Glutamatergic neuron (in vitro differentiated cells): Measurements from ENCODE around the gene RPL22. TPM values are rescaled to one million over a fixed set of nuclear protein-coding genes. Genes with fewer than 3 reads are reported as not detected.

Experiments
- DNase-seq: peaks from one replicate; pipeline ENCODE4 v3.0.0; 2022
- H3K27ac Mint-ChIP-seq: one replicate; pipeline ENCODE4 v1.8.0; 2020; ENCODE audit warnings: mild to moderate bottlenecking, mixed read lengths, inconsistent platforms; ENCODE audit not compliant: unreplicated experiment
- H3K27me3 Mint-ChIP-seq: one replicate; pipeline ENCODE4 v1.8.0; 2020; ENCODE audit warnings: mild to moderate bottlenecking, moderate library complexity, mixed read lengths, inconsistent platforms; ENCODE audit not compliant: unreplicated experiment
- H3K36me3 Mint-ChIP-seq: one replicate; pipeline ENCODE4 v1.8.0; 2020; ENCODE audit warnings: mild to moderate bottlenecking, mixed read lengths, inconsistent platforms; ENCODE audit not compliant: unreplicated experiment
- H3K4me1 Mint-ChIP-seq: one replicate; pipeline ENCODE4 v1.8.0; 2020; ENCODE audit warnings: mild to moderate bottlenecking, low read depth, mixed read lengths, inconsistent platforms; ENCODE audit not compliant: unreplicated experiment
- H3K4me3 Mint-ChIP-seq: one replicate; pipeline ENCODE4 v1.8.0; 2020; ENCODE audit warnings: mild to moderate bottlenecking, mixed read lengths, inconsistent platforms; ENCODE audit not compliant: unreplicated experiment
- H3K9me3 Mint-ChIP-seq: one replicate; pipeline ENCODE4 v1.8.0; 2020; ENCODE audit warnings: mild to moderate bottlenecking, moderate library complexity, mixed read lengths, inconsistent platforms; ENCODE audit not compliant: unreplicated experiment
- CTCF ChIP-seq: fragments of 200-600 bp; sonication (generic); IDR thresholded peaks from one replicate; pipeline ENCODE4 v1.5.0; 2021; ENCODE audit not compliant: partially characterized antibody, unreplicated experiment
- total RNA-seq: library from RNA; stranded (reverse); fragmentation: NEBNext Ultra II Directional; extraction: Animal tissue kit (Norgen Biotek cat#: 25700); gene quantifications from one replicate; pipeline ENCODE4 v1.2.1, GENCODE V29; 2021; ENCODE audit not compliant: unreplicated experiment

Gene RPL22
- total RNA-seq, 1 donor from 2014 or later = 275 TPM

- DNase-seq = no peak
- Mint-ChIP-seq H3K27me3 (peaks cover 15% of the 10 kb centered on the region), H3K36me3 (no peaks in the 10 kb centered on the region), H3K4me1 (peaks cover 11% of the 10 kb centered on the region), H3K9me3 (peaks cover 11% of the 10 kb centered on the region), H3K27ac (no peak overlapping the region), H3K4me3 (peak overlapping the region; percentile 30)
- TF ChIP-seq CTCF = no peak
These were observed 53.5 kb downstream of the RPL22 start for GRCh38 chr1:6145864-6146410.

GRCh38 chr1:6145396-6145750 is 54.0 kb downstream of the RPL22 start:
- peaks cover 15% of the 10 kb centered on the region for H3K27me3 Mint-ChIP-seq
- peak overlapping the region; percentile 84 for H3K27ac Mint-ChIP-seq
- no peak for TF ChIP-seq CTCF
- no peak for DNase-seq
- peaks cover 11% of the 10 kb centered on the region for H3K4me1 Mint-ChIP-seq
- peaks cover 11% of the 10 kb centered on the region for H3K9me3 Mint-ChIP-seq
- H3K36me3 Mint-ChIP-seq = no peaks in the 10 kb centered on the region
- H3K4me3 Mint-ChIP-seq = no peak overlapping the region

- H3K4me3 Mint-ChIP-seq = peak overlapping the region; percentile 25
- TF ChIP-seq CTCF = no peak
- H3K36me3 Mint-ChIP-seq = no peaks in the 10 kb centered on the region
- peaks cover 11% of the 10 kb centered on the region for H3K9me3 Mint-ChIP-seq
- H3K27me3 Mint-ChIP-seq = peaks cover 15% of the 10 kb centered on the region
- H3K4me1 Mint-ChIP-seq = peaks cover 11% of the 10 kb centered on the region
- DNase-seq = peak; percentile 54
- H3K27ac Mint-ChIP-seq = peak overlapping the region; percentile 84
These were observed 54.6 kb downstream of the RPL22 start for GRCh38 chr1:6144647-6145395.

GRCh38 chr1:6144175-6144574 is 55.2 kb downstream of the RPL22 start:
- Mint-ChIP-seq H3K4me1 (peaks cover 11% of the 10 kb centered on the region), H3K9me3 (peaks cover 11% of the 10 kb centered on the region), H3K4me3 (no peak overlapping the region), H3K36me3 (no peaks in the 10 kb centered on the region), H3K27me3 (peaks cover 15% of the 10 kb centered on the region), H3K27ac (peak overlapping the region; percentile 84)
- no peak for TF ChIP-seq CTCF
- no peak for DNase-seq

- no peak for DNase-seq
- Mint-ChIP-seq H3K27ac (no peak overlapping the region), H3K27me3 (peaks cover 15% of the 10 kb centered on the region), H3K9me3 (peaks cover 11% of the 10 kb centered on the region), H3K4me1 (peaks cover 11% of the 10 kb centered on the region), H3K4me3 (no peak overlapping the region), H3K36me3 (no peaks in the 10 kb centered on the region)
- no peak for TF ChIP-seq CTCF
These were observed 56.0 kb downstream of the RPL22 start for GRCh38 chr1:6143395-6143794.
